ES-I3 (cell line): ENCODE results near the gene CDPF1.
"Not testable (repeated sequence)": the region's sequence is repeated elsewhere in the genome, so short reads cannot be mapped to it uniquely, and the experiment has no call there.

Experiments used
- H3K36me3 ChIP-seq: 2 replicates; pipeline ENCODE4 v1.6.1; 2013; ENCODE audit warnings: mild to moderate bottlenecking, low read length, control low read depth, moderate library complexity; ENCODE audit not compliant: insufficient read depth
- H3K4me1 ChIP-seq: 2 replicates; pipeline ENCODE4 v1.6.1; 2013; ENCODE audit warnings: mild to moderate bottlenecking, control low read depth, low read length; ENCODE audit not compliant: insufficient read depth
- H3K9ac ChIP-seq: 2 replicates; pipeline ENCODE4 v1.6.1; 2013; ENCODE audit warnings: low read depth, mild to moderate bottlenecking, low read length, moderate library complexity
- H3K9me3 ChIP-seq: 2 replicates; pipeline ENCODE4 v1.6.1; 2013; ENCODE audit warnings: mild to moderate bottlenecking, low read length, moderate library complexity; ENCODE audit not compliant: control insufficient read depth, insufficient read depth

Gene CDPF1

GRCh38 chr22:46209262-46209661 lies 40.8 kb downstream of the CDPF1 start:
- Histone ChIP-seq H3K9me3 (no peaks in the 10 kb centered on the region; the same call in 1 of the 2 replicates), H3K9ac (no peak overlapping the region), H3K36me3 (no peaks in the 10 kb centered on the region), H3K4me1 (no peaks in the 10 kb centered on the region)

GRCh38 chr22:46203601-46203980 lies 46.5 kb downstream of the CDPF1 start:
- Histone ChIP-seq H3K4me1 (peaks cover 12% of the 10 kb centered on the region; the same call in 1 of the 2 replicates), H3K9me3 (peaks cover 2% of the 10 kb centered on the region; the same call in 1 of the 2 replicates), H3K9ac (no peak overlapping the region), H3K36me3 (no peaks in the 10 kb centered on the region)

- Histone ChIP-seq H3K4me1 (peaks cover 12% of the 10 kb centered on the region; the same call in 1 of the 2 replicates), H3K9me3 (peaks cover 2% of the 10 kb centered on the region; the same call in 1 of the 2 replicates), H3K36me3 (no peaks in the 10 kb centered on the region), H3K9ac (no peak overlapping the region)
Observed at GRCh38 chr22:46202897-46203600, 47.0 kb downstream of the CDPF1 start.

- peaks cover 2% of the 10 kb centered on the region; the same call in 1 of the 2 replicates for H3K9me3 ChIP-seq
Observed at GRCh38 chr22:46201059-46201757, 48.9 kb downstream of the CDPF1 start.

GRCh38 chr22:46198806-46199205 lies 51.3 kb downstream of the CDPF1 start:
- not testable (repeated sequence) for H3K9ac ChIP-seq, H3K9me3 ChIP-seq, H3K36me3 ChIP-seq
- peaks cover 12% of the 10 kb centered on the region; the same call in 1 of the 2 replicates for H3K4me1 ChIP-seq

More at GRCh38 chr22:46201059-46201757, 48.9 kb downstream of the CDPF1 start:
- Histone ChIP-seq H3K4me1 (peaks cover 12% of the 10 kb centered on the region; the same call in 1 of the 2 replicates), H3K36me3 (no peaks in the 10 kb centered on the region), H3K9ac (no peak overlapping the region)

GRCh38 chr22:46198274-46198673 lies 51.8 kb downstream of the CDPF1 start:
- H3K4me1 ChIP-seq: peaks cover 12% of the 10 kb centered on the region; the same call in 1 of the 2 replicates
- no peak overlapping the region for H3K9ac ChIP-seq
- H3K9me3 ChIP-seq: no peaks in the 10 kb centered on the region
- H3K36me3 ChIP-seq: no peaks in the 10 kb centered on the region

- Histone ChIP-seq H3K4me1 (peaks cover 1% of the 10 kb centered on the region; the same call in 1 of the 2 replicates), H3K9me3 (no peaks in the 10 kb centered on the region), H3K36me3 (no peaks in the 10 kb centered on the region), H3K9ac (no peak overlapping the region)
Observed at GRCh38 chr22:46196278-46196677, 53.8 kb downstream of the CDPF1 start.

- Histone ChIP-seq H3K4me1 (no peaks in the 10 kb centered on the region), H3K36me3 (no peaks in the 10 kb centered on the region), H3K9ac (no peak overlapping the region), H3K9me3 (no peaks in the 10 kb centered on the region)
Observed at GRCh38 chr22:46195487-46196165, 54.5 kb downstream of the CDPF1 start.
